HepG2 (cell line): ENCODE data around the gene PLD1. TPM values are rescaled to one million over a fixed set of nuclear protein-coding genes. Genes with fewer than 3 reads are reported as not detected.

Source experiments
- EED ChIP-seq: sonication (generic); formaldehyde crosslinking; IDR thresholded peaks from 2 replicates; pipeline ENCODE4 v1.5.0; 2020; ENCODE audit warnings: mild to moderate bottlenecking, missing genetic modification reagents
- KDM6A ChIP-seq: IDR thresholded peaks from 2 replicates; pipeline ENCODE4 v1.6.1; 2016; ENCODE audit warnings: low read depth
- MAZ ChIP-seq, 2 experiments: sonication (generic) in 1 of 2; formaldehyde crosslinking in 1 of 2; IDR thresholded peaks; 2 replicates each; pipeline versions ENCODE4 v1.5.0 to v1.6.1; 2012 to 2020; ENCODE audit warnings: low read depth in 2 of 2, mild to moderate bottlenecking in 2 of 2, borderline replicate concordance in 1 of 2, improper control_type of control experiment in 1 of 2, low read length in 1 of 2, missing genetic modification reagents in 1 of 2, moderate library complexity in 1 of 2
- MYNN ChIP-seq: sonication (generic); formaldehyde crosslinking; IDR thresholded peaks from 2 replicates; pipeline ENCODE4 v1.4.0; 2020; ENCODE audit warnings: mild to moderate bottlenecking, low read depth, missing genetic modification reagents
- SMYD3 ChIP-seq: sonication (generic); formaldehyde crosslinking; IDR thresholded peaks from 2 replicates; pipeline ENCODE4 v1.8.1; 2023; ENCODE audit warnings: mild to moderate bottlenecking, missing genetic modification reagents
- TCF12 ChIP-seq, 2 experiments: fragments of 450-650 bp in 1 of 2; sonication (generic) in 1 of 2; formaldehyde crosslinking in 1 of 2; IDR thresholded peaks; 2 replicates each; pipeline versions ENCODE4 v1.6.1 to v1.8.0; 2017 to 2022; ENCODE audit warnings: antibody characterized with exemption in 1 of 2, mild to moderate bottlenecking in 1 of 2, missing genetic modification reagents in 1 of 2, moderate library complexity in 1 of 2
- ZMAT3 ChIP-seq: sonication (generic); formaldehyde crosslinking; conservative IDR thresholded peaks from 2 replicates; pipeline ENCODE4 v1.7.0; 2021; ENCODE audit warnings: missing genetic modification reagents
- ZNF10 ChIP-seq: sonication (generic); formaldehyde crosslinking; IDR thresholded peaks from 2 replicates; pipeline ENCODE4 v1.4.0; 2020; ENCODE audit warnings: mild to moderate bottlenecking, low read depth, missing genetic modification reagents, borderline replicate concordance
- ZNF331 ChIP-seq: sonication (generic); formaldehyde crosslinking; IDR thresholded peaks from 2 replicates; pipeline ENCODE4 v1.4.0; 2020; ENCODE audit warnings: missing genetic modification reagents
- ZNF678 ChIP-seq: sonication (generic); formaldehyde crosslinking; IDR thresholded peaks from 2 replicates; pipeline ENCODE4 v1.4.0; 2020; ENCODE audit warnings: mild to moderate bottlenecking, missing genetic modification reagents
- ZNF768 ChIP-seq: sonication (generic); formaldehyde crosslinking; IDR thresholded peaks from 2 replicates; pipeline ENCODE4 v1.4.0; 2020; ENCODE audit warnings: missing genetic modification reagents
- ZNF776 ChIP-seq: sonication (generic); formaldehyde crosslinking; IDR thresholded peaks from 2 replicates; pipeline ENCODE4 v1.4.0; 2020; ENCODE audit warnings: mild to moderate bottlenecking, missing genetic modification reagents
- polyA plus RNA-seq, 8 experiments: library from polyadenylated mRNA; depleted of rRNA in 3 of 8; stranded (reverse) in 7 of 8; unstranded in 1 of 8; fragments of >200 nt; fragmentation: Illumina TruSeq in 4 of 8; extraction: Trizol in 4 of 8; gene quantifications; 2 replicates each; pipeline versions ENCODE4 v1.2.1 to v1.2.3, GENCODE V29; 2011 to 2016; ENCODE audit warnings: low read depth in 4 of 8, missing spikeins in 1 of 8, mixed read lengths in 1 of 8; ENCODE audit not compliant: insufficient read depth in 1 of 8
- total RNA-seq, 5 experiments: library from RNA; depleted of rRNA; stranded (reverse); fragments of >200 nt; fragmentation: Illumina TruSeq; extraction: Trizol; gene quantifications; 2 replicates each; pipeline ENCODE4 v1.2.3, GENCODE V29; 2016; ENCODE audit warnings: low read depth in 1 of 5
- TF ChIP-seq, protein P1 (sequence below): sonication (generic); formaldehyde crosslinking; IDR thresholded peaks from one replicate; pipeline ENCODE4 v1.5.1; 2020; ENCODE audit warnings: mild to moderate bottlenecking, missing genetic modification reagents; ENCODE audit errors: not compliant biosample characterization
- TF ChIP-seq, protein P2 (sequence below): sonication (generic); formaldehyde crosslinking; IDR thresholded peaks from 2 replicates; pipeline ENCODE4 v1.4.0; 2020; ENCODE audit warnings: missing genetic modification reagents
- TF ChIP-seq, protein P3 (sequence below): IDR thresholded peaks from 2 replicates; pipeline ENCODE4 v1.6.1; 2016
- TF ChIP-seq, protein P4 (sequence below): sonication (generic); formaldehyde crosslinking; IDR thresholded peaks from 2 replicates; pipeline ENCODE4 v1.5.1; 2020; ENCODE audit warnings: mild to moderate bottlenecking, missing genetic modification reagents, moderate library complexity

PLD1 gene
- total and polyA plus RNA-seq, 2 of the 13 experiments (the other 11 are each of a cell fraction or from before 2014, with no cell fraction given), result 27.1 to 59.4 TPM

DNA sequence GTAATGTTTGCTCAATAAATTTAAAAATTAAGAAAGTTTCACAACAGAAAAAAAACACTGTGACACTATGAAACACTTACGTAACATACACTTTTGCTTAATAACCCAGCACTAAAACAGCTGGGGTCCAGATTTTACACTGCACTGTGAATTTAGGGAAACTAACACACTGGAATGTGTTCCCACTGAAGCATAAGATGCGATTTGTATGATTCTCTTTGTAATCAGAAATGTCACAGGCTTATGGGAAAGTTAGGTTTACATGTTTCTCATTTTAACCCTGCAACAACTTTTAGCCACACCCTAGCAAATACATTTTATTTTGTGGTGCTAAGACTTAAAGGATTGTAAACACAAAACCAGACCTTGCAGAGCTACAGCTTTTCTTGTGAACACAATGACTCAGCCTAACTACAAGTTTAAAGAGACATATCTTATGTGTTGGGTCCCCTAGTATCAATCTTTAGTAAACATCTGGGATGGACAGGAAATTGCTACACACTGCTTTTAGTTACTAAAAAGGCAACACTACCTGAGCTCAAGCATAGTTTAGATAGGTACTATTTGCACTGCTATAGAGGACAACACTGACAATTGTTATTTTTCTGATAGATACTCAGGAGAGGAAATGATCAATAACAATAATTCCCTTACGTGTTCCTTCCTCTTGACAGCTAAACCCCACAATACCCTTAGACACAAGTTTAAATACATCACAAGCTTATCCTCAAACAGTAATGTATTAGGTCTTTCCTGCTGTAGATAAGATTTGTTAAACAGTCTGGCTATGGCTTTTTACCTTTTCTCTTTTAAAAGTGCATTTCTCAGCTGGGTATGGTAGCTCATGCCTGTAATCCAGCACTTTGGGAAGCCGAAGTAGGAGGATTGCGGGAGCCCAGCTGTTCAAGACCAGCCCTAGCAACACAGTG, 3.8 kb downstream of the PLD1 start (continued):
- TF ChIP-seq, protein P1, sequence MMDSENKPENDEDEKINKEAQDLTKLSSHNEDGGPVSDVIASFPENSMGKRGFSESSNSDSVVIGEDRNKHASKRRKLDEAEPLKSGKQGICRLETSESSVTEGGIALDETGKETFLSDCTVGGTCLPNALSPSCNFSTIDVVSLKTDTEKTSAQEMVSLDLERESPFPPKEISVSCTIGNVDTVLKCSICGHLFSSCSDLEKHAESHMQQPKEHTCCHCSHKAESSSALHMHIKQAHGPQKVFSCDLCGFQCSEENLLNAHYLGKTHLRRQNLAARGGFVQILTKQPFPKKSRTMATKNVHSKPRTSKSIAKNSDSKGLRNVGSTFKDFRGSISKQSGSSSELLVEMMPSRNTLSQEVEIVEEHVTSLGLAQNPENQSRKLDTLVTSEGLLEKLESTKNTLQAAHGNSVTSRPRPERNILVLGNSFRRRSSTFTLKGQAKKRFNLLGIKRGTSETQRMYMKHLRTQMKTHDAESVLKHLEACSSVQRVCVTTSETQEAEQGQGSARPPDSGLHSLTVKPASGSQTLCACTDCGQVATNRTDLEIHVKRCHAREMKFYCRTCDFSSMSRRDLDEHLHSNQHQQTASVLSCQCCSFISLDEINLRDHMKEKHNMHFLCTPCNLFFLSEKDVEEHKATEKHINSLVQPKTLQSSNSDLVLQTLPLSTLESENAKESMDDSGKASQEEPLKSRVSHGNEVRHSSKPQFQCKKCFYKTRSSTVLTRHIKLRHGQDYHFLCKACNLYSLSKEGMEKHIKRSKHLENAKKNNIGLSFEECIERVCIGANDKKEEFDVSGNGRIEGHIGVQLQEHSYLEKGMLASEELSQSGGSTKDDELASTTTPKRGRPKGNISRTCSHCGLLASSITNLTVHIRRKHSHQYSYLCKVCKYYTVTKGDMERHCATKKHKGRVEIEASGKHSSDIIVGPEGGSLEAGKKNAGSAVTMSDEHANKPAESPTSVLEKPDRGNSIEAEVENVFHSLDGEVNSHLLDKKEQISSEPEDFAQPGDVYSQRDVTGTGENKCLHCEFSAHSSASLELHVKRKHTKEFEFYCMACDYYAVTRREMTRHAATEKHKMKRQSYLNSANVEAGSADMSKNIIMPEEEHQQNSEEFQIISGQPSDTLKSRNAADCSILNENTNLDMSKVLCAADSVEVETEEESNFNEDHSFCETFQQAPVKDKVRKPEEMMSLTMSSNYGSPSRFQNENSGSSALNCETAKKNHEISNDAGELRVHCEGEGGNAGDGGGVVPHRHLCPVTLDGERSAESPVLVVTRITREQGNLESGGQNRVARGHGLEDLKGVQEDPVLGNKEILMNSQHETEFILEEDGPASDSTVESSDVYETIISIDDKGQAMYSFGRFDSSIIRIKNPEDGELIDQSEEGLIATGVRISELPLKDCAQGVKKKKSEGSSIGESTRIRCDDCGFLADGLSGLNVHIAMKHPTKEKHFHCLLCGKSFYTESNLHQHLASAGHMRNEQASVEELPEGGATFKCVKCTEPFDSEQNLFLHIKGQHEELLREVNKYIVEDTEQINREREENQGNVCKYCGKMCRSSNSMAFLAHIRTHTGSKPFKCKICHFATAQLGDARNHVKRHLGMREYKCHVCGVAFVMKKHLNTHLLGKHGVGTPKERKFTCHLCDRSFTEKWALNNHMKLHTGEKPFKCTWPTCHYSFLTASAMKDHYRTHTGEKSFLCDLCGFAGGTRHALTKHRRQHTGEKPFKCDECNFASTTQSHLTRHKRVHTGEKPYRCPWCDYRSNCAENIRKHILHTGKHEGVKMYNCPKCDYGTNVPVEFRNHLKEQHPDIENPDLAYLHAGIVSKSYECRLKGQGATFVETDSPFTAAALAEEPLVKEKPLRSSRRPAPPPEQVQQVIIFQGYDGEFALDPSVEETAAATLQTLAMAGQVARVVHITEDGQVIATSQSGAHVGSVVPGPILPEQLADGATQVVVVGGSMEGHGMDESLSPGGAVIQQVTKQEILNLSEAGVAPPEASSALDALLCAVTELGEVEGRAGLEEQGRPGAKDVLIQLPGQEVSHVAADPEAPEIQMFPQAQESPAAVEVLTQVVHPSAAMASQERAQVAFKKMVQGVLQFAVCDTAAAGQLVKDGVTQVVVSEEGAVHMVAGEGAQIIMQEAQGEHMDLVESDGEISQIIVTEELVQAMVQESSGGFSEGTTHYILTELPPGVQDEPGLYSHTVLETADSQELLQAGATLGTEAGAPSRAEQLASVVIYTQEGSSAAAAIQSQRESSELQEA, result no peak
- TF ChIP-seq ZNF10 (CRISPR knock-in tag) (no peak), KDM6A (CRISPR knock-in tag) (peak; percentile 51), ZMAT3 (CRISPR knock-in tag) (no peak), ZNF331 (CRISPR knock-in tag) (peak; percentile 98), ZNF768 (CRISPR knock-in tag) (no peak), ZNF678 (CRISPR knock-in tag) (no peak), MYNN (no peak), EED (CRISPR knock-in tag) (no peak), MAZ (IDR thresholded peaks at IDR 0.05; ENCODE audit: borderline replicate concordance, low read depth, low read length) (no peak), MAZ (CRISPR knock-in tag; IDR thresholded peaks at IDR 0.05; ENCODE audit: low read depth) (peak; percentile 48; the same call in 1 of the 2 replicates), ZNF776 (CRISPR knock-in tag) (no peak), TCF12 (IDR thresholded peaks at IDR 0.05) (no peak), TCF12 (CRISPR knock-in tag; IDR thresholded peaks at IDR 0.05) (peak; percentile 87; the same call in 1 of the 2 replicates), SMYD3 (CRISPR knock-in tag) (peak; percentile 84)
- TF ChIP-seq, protein P2, sequence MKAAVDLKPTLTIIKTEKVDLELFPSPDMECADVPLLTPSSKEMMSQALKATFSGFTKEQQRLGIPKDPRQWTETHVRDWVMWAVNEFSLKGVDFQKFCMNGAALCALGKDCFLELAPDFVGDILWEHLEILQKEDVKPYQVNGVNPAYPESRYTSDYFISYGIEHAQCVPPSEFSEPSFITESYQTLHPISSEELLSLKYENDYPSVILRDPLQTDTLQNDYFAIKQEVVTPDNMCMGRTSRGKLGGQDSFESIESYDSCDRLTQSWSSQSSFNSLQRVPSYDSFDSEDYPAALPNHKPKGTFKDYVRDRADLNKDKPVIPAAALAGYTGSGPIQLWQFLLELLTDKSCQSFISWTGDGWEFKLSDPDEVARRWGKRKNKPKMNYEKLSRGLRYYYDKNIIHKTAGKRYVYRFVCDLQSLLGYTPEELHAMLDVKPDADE (CRISPR knock-in tag), result no peak
- TF ChIP-seq, protein P3, sequence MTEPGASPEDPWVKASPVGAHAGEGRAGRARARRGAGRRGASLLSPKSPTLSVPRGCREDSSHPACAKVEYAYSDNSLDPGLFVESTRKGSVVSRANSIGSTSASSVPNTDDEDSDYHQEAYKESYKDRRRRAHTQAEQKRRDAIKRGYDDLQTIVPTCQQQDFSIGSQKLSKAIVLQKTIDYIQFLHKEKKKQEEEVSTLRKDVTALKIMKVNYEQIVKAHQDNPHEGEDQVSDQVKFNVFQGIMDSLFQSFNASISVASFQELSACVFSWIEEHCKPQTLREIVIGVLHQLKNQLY (CRISPR knock-in tag), result peak; percentile 84
- TF ChIP-seq, protein P4, sequence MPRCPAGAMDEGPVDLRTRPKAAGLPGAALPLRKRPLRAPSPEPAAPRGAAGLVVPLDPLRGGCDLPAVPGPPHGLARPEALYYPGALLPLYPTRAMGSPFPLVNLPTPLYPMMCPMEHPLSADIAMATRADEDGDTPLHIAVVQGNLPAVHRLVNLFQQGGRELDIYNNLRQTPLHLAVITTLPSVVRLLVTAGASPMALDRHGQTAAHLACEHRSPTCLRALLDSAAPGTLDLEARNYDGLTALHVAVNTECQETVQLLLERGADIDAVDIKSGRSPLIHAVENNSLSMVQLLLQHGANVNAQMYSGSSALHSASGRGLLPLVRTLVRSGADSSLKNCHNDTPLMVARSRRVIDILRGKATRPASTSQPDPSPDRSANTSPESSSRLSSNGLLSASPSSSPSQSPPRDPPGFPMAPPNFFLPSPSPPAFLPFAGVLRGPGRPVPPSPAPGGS (CRISPR knock-in tag), result no peak; the same call in 1 of the 2 replicates
